Measurements from ENCODE around the gene MYL5. TPM values are rescaled to one million over a fixed set of nuclear protein-coding genes. Genes with fewer than 3 reads are reported as not detected.
"Not testable (repeated sequence)": the region's sequence is repeated elsewhere in the genome, so short reads cannot be mapped to it uniquely, and the experiment has no call there.

The MYL5 gene
- total RNA-seq, 6 donors from 2014 or later = 4.7 to 25.1 (median 17.1) TPM

GRCh38 chr4:704198-704891, 30.0 kb downstream of the MYL5 start:
- ATAC-seq (ENCODE audit: low FRiP score in 2 of 2) (no peak), DNase-seq (peak in 1 of 2 donors; percentile 88)
- H3K9me3 ChIP-seq = no peaks in the 10 kb centered on the region
- peaks cover 25 to 43% (median 31%) of the 10 kb centered on the region in 4 donors for H3K4me1 ChIP-seq
- H3K36me3 ChIP-seq = no peaks in the 10 kb centered on the region
- H3K4me3 ChIP-seq = no peak overlapping the region
- 92 to 94% methylated on average over 44 to 46 of the region's 46 CpGs for WGBS, 2 donors
- TF ChIP-seq CTCF (IDR thresholded peaks at IDR 0.05) (no peak), EP300 (IDR thresholded peaks at IDR 0.05) (no peak)
- H3K27ac ChIP-seq = no peak overlapping the region
- H3K27me3 ChIP-seq = no peaks in the 10 kb centered on the region

- Histone ChIP-seq H3K4me3 (peak overlapping the region in 3 of 4 donors; percentile 84 to 99 (median 92)), H3K27ac (peak overlapping the region in 3 of 4 donors; percentile 85 to 94 (median 90)), H3K4me1 (peaks cover 21 to 43% (median 26%) of the 10 kb centered on the region in 4 donors), H3K36me3 (no peaks in the 10 kb centered on the region), H3K27me3 (no peaks in the 10 kb centered on the region), H3K9me3 (no peaks in the 10 kb centered on the region)
- TF ChIP-seq POLR2A (IDR thresholded peaks at IDR 0.05) = no peak
- no peak for TF ChIP-seq EP300 (IDR thresholded peaks at IDR 0.05)
- TF ChIP-seq POLR2AphosphoS5 (IDR thresholded peaks at IDR 0.05) = no peak
- TF ChIP-seq CTCF (IDR thresholded peaks at IDR 0.05) = no peak
- no peak for DNase-seq
- ATAC-seq (ENCODE audit: low FRiP score in 2 of 2) = no peak
- WGBS, 2 donors = 90 to 92% methylated on average over 1 of the region's 1 CpG
Measured at GRCh38 chr4:704971-705277, 30.6 kb downstream of the MYL5 start.

GRCh38 chr4:705278-706082, 31.1 kb downstream of the MYL5 start, which contains the start of gene PCGF3:
PCGF3 (plus strand) TSS chr4:705832; CDS start chr4:733681, 27,849 bp downstream.
- 5 to 31% methylated on average over 5 to 28 of the region's 82 CpGs for WGBS, 2 donors
- Histone ChIP-seq H3K4me3 (peak within 1 kb of the TSS; percentile 76 to 99 (median 88)), H3K9me3 (no peaks in the 10 kb centered on the region), H3K27ac (peak within 1 kb of the TSS; percentile 85 to 94 (median 90)), H3K36me3 (no peaks in the 10 kb centered on the region), H3K4me1 (peaks cover 21 to 46% (median 25%) of the 10 kb centered on the region in 4 donors), H3K27me3 (no peaks in the 10 kb centered on the region)
- ATAC-seq (ENCODE audit: low FRiP score in 2 of 2) (peak; percentile 98), DNase-seq (peak; percentile 97 to 99)
- peak in 2 of 4 donors; percentile 39 to 70 for TF ChIP-seq POLR2A (IDR thresholded peaks at IDR 0.05)
- no peak for TF ChIP-seq CTCF (IDR thresholded peaks at IDR 0.05)
- TF ChIP-seq POLR2AphosphoS5 (IDR thresholded peaks at IDR 0.05) = peak; percentile 51 to 83
- TF ChIP-seq EP300 (IDR thresholded peaks at IDR 0.05) = no peak

GRCh38 chr4:706083-706633, 31.8 kb downstream of the MYL5 start:
- not testable (repeated sequence) for H3K27me3 ChIP-seq; DNase-seq; H3K9me3 ChIP-seq; ATAC-seq (ENCODE audit: low FRiP score in 2 of 2); H3K36me3 ChIP-seq
- 7% methylated on average over 16 of the region's 21 CpGs; no CpG with 5 or more reads in 1 of the 2 donors for WGBS, 2 donors
- Histone ChIP-seq H3K27ac (peak overlapping the region; percentile 85 to 94 (median 90)), H3K4me1 (peaks cover 21 to 52% (median 25%) of the 10 kb centered on the region in 4 donors), H3K4me3 (peak overlapping the region; percentile 76 to 99 (median 88))
